Immature natural killer cell (primary cell): ENCODE measurements around the gene CST9L. TPM values are rescaled to one million over a fixed set of nuclear protein-coding genes. Genes with fewer than 3 reads are reported as not detected.
A peak's percentile ranks its signal among the peaks of the same experiment; 100 is the strongest.

Experiments
- DNase-seq, 3 donors: peaks; one replicate each; pipeline ENCODE4 v3.0.0; 2022; ENCODE audit warnings: mixed read lengths in 1 of 3
- H3K27ac Mint-ChIP-seq, 6 donors: one replicate each; pipeline ENCODE4 v1.8.0; 2020; ENCODE audit warnings: mixed read lengths in 6 of 6, mild to moderate bottlenecking in 5 of 6, inconsistent platforms in 4 of 6, moderate library complexity in 3 of 6
- H3K27me3 Mint-ChIP-seq, 3 donors: one replicate each; pipeline ENCODE4 v1.8.0; 2020 to 2021; ENCODE audit warnings: low read depth in 3 of 3, mild to moderate bottlenecking in 3 of 3, mixed read lengths in 3 of 3, moderate library complexity in 3 of 3, inconsistent platforms in 1 of 3
- H3K36me3 Mint-ChIP-seq, 3 donors: one replicate each; pipeline ENCODE4 v1.8.0; 2020; ENCODE audit warnings: mixed read lengths in 3 of 3, inconsistent platforms in 2 of 3, mild to moderate bottlenecking in 2 of 3
- H3K4me1 Mint-ChIP-seq, 2 donors: one replicate each; pipeline ENCODE4 v1.8.0; 2020; ENCODE audit warnings: inconsistent platforms in 2 of 2, mild to moderate bottlenecking in 2 of 2, mixed read lengths in 2 of 2, moderate library complexity in 1 of 2
- H3K4me3 Mint-ChIP-seq, 5 donors: one replicate each; pipeline ENCODE4 v1.8.0; 2020; ENCODE audit warnings: mild to moderate bottlenecking in 5 of 5, mixed read lengths in 5 of 5, inconsistent platforms in 3 of 5, moderate library complexity in 3 of 5
- H3K9me3 Mint-ChIP-seq, 6 donors: one replicate each; pipeline ENCODE4 v1.8.0; 2020; ENCODE audit warnings: mild to moderate bottlenecking in 6 of 6, mixed read lengths in 6 of 6, inconsistent platforms in 4 of 6, moderate library complexity in 3 of 6
- polyA plus RNA-seq, 3 donors: library from polyadenylated mRNA; unstranded; fragments of 300-500 nt; fragmentation: Illumina TruSeq; gene quantifications; one replicate each; pipeline ENCODE4 v1.2.3, GENCODE V29; 2021

Gene CST9L
- polyA plus RNA-seq, 3 donors from 2014 or later = not detected

DNA sequence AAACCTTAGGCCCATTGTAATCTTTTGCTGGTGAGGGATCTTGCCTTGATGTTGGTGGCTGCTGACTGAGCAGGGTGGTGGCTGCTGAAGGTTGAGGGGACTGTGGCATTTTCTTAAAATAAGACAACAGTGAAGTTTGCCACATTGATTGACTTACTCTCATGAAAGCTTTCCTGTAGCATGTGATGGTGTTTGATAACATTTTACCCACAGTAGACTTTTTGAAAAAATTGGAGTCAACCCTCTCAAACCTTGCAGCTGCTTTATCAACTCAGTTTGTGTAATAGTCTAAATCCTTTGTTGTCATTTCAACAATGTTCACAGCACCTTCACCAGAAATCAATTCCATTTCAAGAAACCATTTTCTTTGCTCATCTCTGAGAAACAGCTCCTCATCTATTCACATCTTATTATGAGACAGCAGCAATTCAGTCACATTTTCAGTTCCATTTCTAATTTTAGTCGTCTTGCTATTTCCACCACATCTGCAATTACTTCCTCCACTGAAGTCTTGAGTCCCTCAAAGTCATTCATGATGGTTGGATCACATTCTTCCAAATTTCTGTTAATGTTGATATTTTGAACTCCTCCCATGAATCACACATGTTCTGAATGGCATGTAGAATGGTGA, 37.2 kb downstream of the CST9L start:
- Mint-ChIP-seq H3K27me3 (peaks cover 0 to 2% (median 0%) of the 10 kb centered on the region in 3 donors), H3K4me3 (peak overlapping the region; percentile 8 to 77 (median 60)), H3K27ac (peak overlapping the region; percentile 48 to 78 (median 72)), H3K9me3 (peaks cover 8 to 21% (median 14%) of the 10 kb centered on the region in 6 donors), H3K36me3 (peaks cover 5 to 18% (median 15%) of the 10 kb centered on the region in 3 donors), H3K4me1 (peaks cover 15 to 24% of the 10 kb centered on the region in 2 donors)
- DNase-seq = peak; percentile 7 to 56 (median 37)

DNA sequence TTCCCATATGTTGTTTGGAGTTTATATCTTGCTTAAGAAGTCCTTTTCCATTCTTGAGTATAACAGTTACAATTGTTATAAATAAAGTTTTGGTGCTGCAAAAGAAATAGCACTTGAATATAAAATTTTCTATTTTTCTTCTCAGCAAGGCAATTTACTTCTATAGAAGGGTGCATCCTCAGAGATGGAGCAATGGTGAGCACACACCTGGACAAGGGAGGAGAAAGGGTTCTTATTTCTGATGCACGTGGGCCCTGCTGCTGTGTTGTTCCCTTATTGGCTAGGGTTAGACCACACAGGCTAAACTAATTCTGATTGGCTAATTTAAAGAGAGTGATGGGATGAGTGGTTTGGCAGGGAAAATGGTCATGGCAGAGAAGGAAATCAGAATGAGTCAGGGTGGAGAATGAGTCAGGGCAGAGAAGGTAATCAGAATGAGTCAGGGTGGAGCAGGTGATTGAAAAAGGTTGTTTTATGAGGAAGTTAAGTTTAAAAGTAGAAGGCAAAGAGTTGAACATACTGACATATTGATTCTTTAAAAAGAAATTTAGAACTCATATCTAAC, 39.3 kb downstream of the CST9L start:
- Mint-ChIP-seq H3K9me3 (peaks cover 8 to 21% (median 14%) of the 10 kb centered on the region in 6 donors), H3K27ac (peak overlapping the region in 1 of 6 donors; percentile 11), H3K4me1 (peaks cover 15 to 24% of the 10 kb centered on the region in 2 donors), H3K36me3 (peaks cover 5 to 18% (median 15%) of the 10 kb centered on the region in 3 donors), H3K4me3 (peak overlapping the region in 3 of 5 donors; percentile 1 to 2 (median 1)), H3K27me3 (peaks cover 0 to 2% (median 0%) of the 10 kb centered on the region in 3 donors)
- no peak for DNase-seq

DNA sequence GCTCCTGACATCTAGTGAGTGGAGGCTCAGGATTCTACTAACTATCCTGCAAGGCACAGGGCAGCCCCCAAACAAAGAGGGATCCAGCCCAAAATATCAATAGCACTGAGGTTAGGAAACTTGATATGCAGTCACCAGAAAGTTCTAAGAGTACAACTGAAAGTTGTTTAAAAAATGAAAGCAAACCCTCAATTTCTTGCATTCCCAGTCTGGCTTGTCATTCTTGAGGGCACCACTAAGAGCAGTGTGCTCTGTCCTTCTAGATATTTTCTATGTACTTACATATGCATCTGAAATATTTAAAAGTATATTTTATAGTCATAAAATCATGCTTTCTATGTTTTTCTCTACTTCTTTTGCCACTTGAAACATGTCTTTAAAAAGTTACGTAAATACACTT, 41.4 kb downstream of the CST9L start:
- no peak overlapping the region for H3K27ac Mint-ChIP-seq
- peaks cover 5 to 15% (median 13%) of the 10 kb centered on the region in 3 donors for H3K36me3 Mint-ChIP-seq
- H3K4me1 Mint-ChIP-seq = peaks cover 15 to 24% of the 10 kb centered on the region in 2 donors
- H3K4me3 Mint-ChIP-seq = no peak overlapping the region
- DNase-seq = no peak
- H3K9me3 Mint-ChIP-seq = peaks cover 8 to 21% (median 14%) of the 10 kb centered on the region in 6 donors
- peaks cover 0 to 2% (median 0%) of the 10 kb centered on the region in 3 donors for H3K27me3 Mint-ChIP-seq

DNA sequence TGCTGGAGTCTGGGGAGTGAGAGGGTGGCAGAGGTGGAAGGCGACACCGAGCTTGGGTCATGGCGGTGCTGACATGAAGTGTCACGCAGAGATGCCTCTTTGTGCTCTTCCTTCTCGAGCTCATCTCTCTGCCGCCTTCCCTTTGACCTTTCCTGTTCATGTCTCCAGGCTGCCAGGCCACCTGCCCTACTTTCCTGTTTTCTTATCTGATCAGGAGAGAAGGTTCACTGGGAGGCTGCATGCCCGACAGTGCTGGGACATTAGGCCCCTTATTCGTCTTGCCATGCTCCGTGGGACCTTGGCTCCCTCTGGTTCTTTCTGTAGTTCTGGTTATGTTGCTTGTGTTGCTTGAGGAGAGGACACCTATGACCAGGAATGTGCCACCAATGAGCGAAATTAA, 44.1 kb downstream of the CST9L start:
- H3K9me3 Mint-ChIP-seq = peaks cover 8 to 15% (median 11%) of the 10 kb centered on the region in 6 donors
- DNase-seq = no peak
- H3K36me3 Mint-ChIP-seq = peaks cover 5 to 14% (median 11%) of the 10 kb centered on the region in 3 donors
- H3K27ac Mint-ChIP-seq = no peak overlapping the region
- H3K4me1 Mint-ChIP-seq = peaks cover 0 to 2% of the 10 kb centered on the region in 2 donors
- H3K4me3 Mint-ChIP-seq = no peak overlapping the region
- peaks cover 0 to 2% (median 0%) of the 10 kb centered on the region in 3 donors for H3K27me3 Mint-ChIP-seq

DNA sequence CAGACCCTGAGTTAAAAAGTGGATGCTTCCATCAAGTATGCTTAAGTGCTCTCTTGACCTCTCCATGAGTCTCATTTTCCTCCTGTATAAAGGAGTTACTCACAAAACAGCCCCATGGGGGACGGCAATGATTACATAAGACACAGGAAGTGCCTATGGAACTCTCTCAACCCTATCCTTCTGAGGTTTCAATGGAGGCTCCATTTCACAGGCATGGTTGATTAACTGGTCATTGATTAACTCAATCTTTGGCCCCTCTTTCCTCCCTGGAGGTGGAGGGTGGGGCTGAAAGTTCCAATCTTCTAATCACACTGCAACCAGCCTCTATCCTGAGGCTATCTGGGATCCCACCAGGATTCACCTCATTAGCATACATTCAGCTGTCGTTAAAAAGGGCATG, 48.1 kb downstream of the CST9L start:
- Mint-ChIP-seq H3K4me3 (no peak overlapping the region), H3K36me3 (no peaks in the 10 kb centered on the region), H3K9me3 (no peaks in the 10 kb centered on the region), H3K4me1 (no peaks in the 10 kb centered on the region), H3K27ac (no peak overlapping the region), H3K27me3 (peaks cover 0 to 4% (median 0%) of the 10 kb centered on the region in 3 donors)
- no peak for DNase-seq

DNA sequence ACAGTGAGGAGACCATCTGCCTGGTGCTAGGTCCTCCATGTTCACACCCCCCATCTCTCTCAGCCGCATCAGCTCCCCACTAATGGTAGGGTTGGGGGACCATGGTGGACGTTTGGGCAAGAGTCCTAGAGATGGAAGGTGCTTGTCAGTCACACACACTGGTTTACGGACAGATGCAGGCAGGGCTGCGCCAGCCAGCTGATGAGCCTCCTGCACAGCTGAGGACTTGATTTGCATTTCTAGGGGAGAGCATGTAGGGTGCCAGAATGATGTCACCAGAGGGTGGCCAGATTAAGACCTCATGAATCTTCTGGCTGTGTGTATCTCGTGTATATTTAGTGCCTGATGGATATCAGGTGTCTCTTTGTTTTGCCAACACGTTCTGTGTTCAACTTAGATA, 48.7 kb downstream of the CST9L start:
- H3K36me3 Mint-ChIP-seq = peaks cover 0 to under 1% (median 0%) of the 10 kb centered on the region in 3 donors
- no peak overlapping the region for H3K27ac Mint-ChIP-seq
- DNase-seq = no peak
- no peak overlapping the region for H3K4me3 Mint-ChIP-seq
- H3K27me3 Mint-ChIP-seq = peaks cover 0 to 4% (median 0%) of the 10 kb centered on the region in 3 donors
- H3K9me3 Mint-ChIP-seq = no peaks in the 10 kb centered on the region
- H3K4me1 Mint-ChIP-seq = no peaks in the 10 kb centered on the region

DNA sequence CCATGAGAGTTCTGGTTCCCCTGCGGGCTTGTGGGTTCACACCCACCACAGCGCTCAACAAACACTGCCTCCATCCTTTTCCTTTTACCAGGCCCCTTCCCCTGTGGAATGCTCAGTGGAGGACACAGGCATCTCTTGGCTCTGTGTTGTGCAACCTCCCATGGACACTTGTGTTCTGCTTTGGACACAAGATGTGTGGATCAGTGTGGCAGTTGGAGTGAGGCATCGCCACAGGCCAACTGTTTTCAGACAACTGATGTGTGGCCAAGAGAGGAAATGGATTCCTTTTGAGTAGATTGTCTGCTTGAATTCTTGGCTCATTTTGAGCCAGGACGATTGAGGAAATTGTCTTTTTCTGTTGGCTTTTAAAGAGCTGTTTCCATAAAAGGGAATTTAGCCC, 50.6 kb downstream of the CST9L start:
- Mint-ChIP-seq H3K36me3 (peaks cover 0 to 4% (median 0%) of the 10 kb centered on the region in 3 donors), H3K9me3 (no peaks in the 10 kb centered on the region), H3K27ac (no peak overlapping the region), H3K4me1 (no peaks in the 10 kb centered on the region), H3K27me3 (peaks cover 3 to 5% (median 4%) of the 10 kb centered on the region in 3 donors), H3K4me3 (no peak overlapping the region)
- no peak for DNase-seq

DNA sequence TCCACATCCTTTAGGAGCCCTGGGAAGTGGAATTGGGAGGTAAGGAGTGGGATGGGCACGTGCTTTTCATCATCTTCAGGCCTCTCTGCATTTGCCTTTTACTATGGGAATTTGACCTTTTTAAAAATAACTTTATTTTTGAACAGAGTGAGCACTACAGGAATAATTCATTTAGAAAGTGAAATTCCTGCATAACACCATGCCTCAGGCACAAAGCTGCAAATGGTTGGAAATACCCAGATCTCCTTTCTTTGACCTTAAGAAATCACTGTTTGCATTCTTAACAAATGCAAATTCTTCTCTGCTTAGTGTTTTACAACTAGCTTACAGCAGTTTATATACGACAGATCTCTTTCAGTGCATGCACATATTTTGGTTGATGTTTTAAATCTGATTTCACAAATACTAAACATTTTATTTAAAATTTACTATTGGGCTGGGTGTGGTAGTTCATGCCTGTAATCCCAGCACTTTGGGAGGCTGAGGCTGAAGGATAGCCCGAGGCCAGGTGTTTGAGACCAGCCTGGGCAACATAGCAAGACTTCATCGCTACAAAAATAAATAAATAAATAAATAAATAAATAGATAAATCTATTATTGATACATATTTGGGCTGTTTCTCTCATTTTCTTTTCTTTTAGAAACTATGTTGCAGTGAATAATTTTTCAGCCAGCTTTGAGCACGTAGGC, 52.9 kb downstream of the CST9L start:
- no peak for DNase-seq
- no peaks in the 10 kb centered on the region for H3K4me1 Mint-ChIP-seq
- H3K36me3 Mint-ChIP-seq = peaks cover 0 to 4% (median 0%) of the 10 kb centered on the region in 3 donors
- H3K27me3 Mint-ChIP-seq = peaks cover 3 to 8% (median 4%) of the 10 kb centered on the region in 3 donors
- H3K4me3 Mint-ChIP-seq = no peak overlapping the region
- H3K9me3 Mint-ChIP-seq = no peaks in the 10 kb centered on the region
- no peak overlapping the region for H3K27ac Mint-ChIP-seq

DNA sequence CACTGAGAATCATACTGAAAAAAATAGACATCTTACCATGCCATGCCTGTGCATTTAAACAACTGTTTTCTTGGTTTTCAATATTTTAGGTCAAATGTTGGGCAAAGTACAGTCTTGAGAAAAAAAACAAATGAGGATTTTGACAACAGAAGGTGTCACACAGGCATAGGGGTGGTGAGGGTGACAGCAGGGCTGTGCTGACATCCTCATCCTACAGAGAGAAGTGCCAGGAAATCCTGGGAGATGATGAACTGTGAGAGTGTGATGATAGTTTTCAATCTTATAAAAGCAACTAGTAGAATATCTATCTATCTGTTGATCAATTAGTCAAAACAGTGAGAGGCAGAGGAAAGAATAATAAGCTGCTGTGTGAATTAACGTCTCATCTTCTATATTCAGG, 53.4 kb downstream of the CST9L start:
- H3K27me3 Mint-ChIP-seq = peaks cover 3 to 8% (median 4%) of the 10 kb centered on the region in 3 donors
- no peak overlapping the region for H3K27ac Mint-ChIP-seq
- no peak overlapping the region for H3K4me3 Mint-ChIP-seq
- no peaks in the 10 kb centered on the region for H3K9me3 Mint-ChIP-seq
- peaks cover 0 to 4% (median 0%) of the 10 kb centered on the region in 3 donors for H3K36me3 Mint-ChIP-seq
- DNase-seq = no peak
- H3K4me1 Mint-ChIP-seq = no peaks in the 10 kb centered on the region

Other genes starting within 250 kb of the CST9L start
- 100 to 1,000 TPM in 1 of 3 donors, 10 to 100 TPM in 2; 60.3 to 129 (median 94.2) TPM for gene NXT1, start 217.7 kb downstream of the CST9L start, polyA plus RNA-seq
- 1 to 10 TPM; 3.5 to 7.0 (median 5.5) TPM for gene GZF1, start 206.3 kb downstream of the CST9L start, polyA plus RNA-seq
- 10 to 100 TPM in 1 of 3 donors, 1 to 10 TPM in 2; 6.1 to 11.2 (median 7.0) TPM for gene NAPB, start 147.0 kb downstream of the CST9L start, polyA plus RNA-seq
- not detected for gene CSTL1, start 128.8 kb downstream of the CST9L start, polyA plus RNA-seq
- not detected for gene CST11, start 115.6 kb downstream of the CST9L start, polyA plus RNA-seq
- not detected for gene CST8, start 77.4 kb downstream of the CST9L start, polyA plus RNA-seq
- gene CST9, start 37.4 kb upstream of the CST9L start, polyA plus RNA-seq = not detected
- 100 to 1,000 TPM in 2 of 3 donors, 10 to 100 TPM in 1; 60.0 to 290 (median 289) TPM for gene CST3, start 69.5 kb upstream of the CST9L start, polyA plus RNA-seq
- not detected for gene CST4, start 120.6 kb upstream of the CST9L start, polyA plus RNA-seq
- gene CST1, start 182.5 kb upstream of the CST9L start, polyA plus RNA-seq = not detected